ACC112 (cell line): ENCODE data around the gene AIMP1.

Experiments
- H2AFZ ChIP-seq: fragments of 200-600 bp; sonication (generic); one replicate; pipeline ENCODE4 v1.6.0; 2017; ENCODE audit warnings: antibody characterized with exemption, low read length; ENCODE audit not compliant: unreplicated experiment
- H3K27ac ChIP-seq: fragments of 200-600 bp; sonication (generic); 2 replicates; pipeline ENCODE4 v1.5.1; 2014; ENCODE audit warnings: low read depth, mild to moderate bottlenecking, antibody characterized with exemption, low read length, moderate library complexity
- H3K27me3 ChIP-seq: fragments of 200-600 bp; sonication (generic); 2 replicates; pipeline ENCODE4 v1.6.1; 2014; ENCODE audit warnings: mild to moderate bottlenecking, antibody characterized with exemption, low read length, moderate library complexity, mixed read lengths; ENCODE audit not compliant: insufficient read depth
- H3K36me3 ChIP-seq: fragments of 200-600 bp; sonication (generic); 2 replicates; pipeline ENCODE4 v1.6.1; 2016; ENCODE audit warnings: mild to moderate bottlenecking, antibody characterized with exemption, low read length, moderate library complexity, mixed read lengths; ENCODE audit not compliant: insufficient read depth
- H3K4me1 ChIP-seq: fragments of 200-600 bp; sonication (generic); one replicate; pipeline ENCODE4 v1.6.1; 2016; ENCODE audit warnings: low read length, mixed read lengths; ENCODE audit not compliant: insufficient read depth, unreplicated experiment, control insufficient read depth
- H3K4me3 ChIP-seq: fragments of 200-600 bp; sonication (generic); 2 replicates; pipeline ENCODE4 v1.5.1; 2014; ENCODE audit warnings: mild to moderate bottlenecking, low read depth, low read length
- H3K79me2 ChIP-seq: fragments of 200-600 bp; sonication (generic); one replicate; pipeline ENCODE4 v1.6.0; 2016; ENCODE audit warnings: low read length; ENCODE audit not compliant: control insufficient read depth, unreplicated experiment, insufficient read depth

AIMP1 gene

GRCh38 chr4:106344647-106344970, 28.3 kb downstream of the AIMP1 start:
- Histone ChIP-seq H3K36me3 (peaks cover 27% of the 10 kb centered on the region), H3K4me3 (no peak overlapping the region; the same call in 1 of the 2 replicates), H3K27ac (peak overlapping the region; percentile 29; the same call in 1 of the 2 replicates), H3K4me1 (peaks cover 16% of the 10 kb centered on the region), H2AFZ (no peak overlapping the region), H3K27me3 (no peaks in the 10 kb centered on the region), H3K79me2 (peaks cover 32% of the 10 kb centered on the region)

- Histone ChIP-seq H3K4me1 (peaks cover 16% of the 10 kb centered on the region), H3K79me2 (peaks cover 25% of the 10 kb centered on the region), H3K4me3 (no peak overlapping the region), H3K27ac (no peak overlapping the region), H2AFZ (no peak overlapping the region), H3K36me3 (peaks cover 14% of the 10 kb centered on the region), H3K27me3 (no peaks in the 10 kb centered on the region)
Measured at GRCh38 chr4:106347167-106347566, 30.8 kb downstream of the AIMP1 start.

- H3K36me3 ChIP-seq, result peaks cover 14% of the 10 kb centered on the region
- no peaks in the 10 kb centered on the region for H3K79me2 ChIP-seq
- no peak overlapping the region for H3K27ac ChIP-seq
- H3K4me1 ChIP-seq, result no peaks in the 10 kb centered on the region
- H3K4me3 ChIP-seq, result no peak overlapping the region
- H3K27me3 ChIP-seq, result no peaks in the 10 kb centered on the region
- no peak overlapping the region for H2AFZ ChIP-seq
Measured at GRCh38 chr4:106351016-106351415, 34.7 kb downstream of the AIMP1 start.

DNA sequence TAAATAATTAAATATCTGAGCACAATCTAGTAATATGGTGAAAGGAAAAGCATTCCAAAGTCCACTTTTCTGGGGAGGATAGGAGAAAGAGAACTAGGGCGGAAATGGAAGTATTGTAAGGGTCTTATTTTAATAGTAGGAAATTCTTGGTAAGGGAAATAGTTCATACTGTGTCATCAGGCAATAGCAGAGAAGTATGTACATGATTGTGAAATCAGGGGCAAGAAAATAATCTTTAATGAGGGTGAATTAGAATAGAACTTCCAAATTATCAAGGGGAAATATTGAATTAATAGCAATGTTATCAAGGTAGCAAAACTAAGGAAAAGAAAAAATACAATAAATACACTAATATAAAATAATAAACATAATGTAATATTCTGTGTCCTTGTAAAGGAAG, 37.4 kb downstream of the AIMP1 start:
- no peaks in the 10 kb centered on the region for H3K79me2 ChIP-seq
- no peak overlapping the region for H2AFZ ChIP-seq
- no peak overlapping the region for H3K27ac ChIP-seq
- H3K4me1 ChIP-seq, result peaks cover 4% of the 10 kb centered on the region
- H3K27me3 ChIP-seq, result no peaks in the 10 kb centered on the region
- peaks cover under 1% of the 10 kb centered on the region for H3K36me3 ChIP-seq
- no peak overlapping the region for H3K4me3 ChIP-seq

GRCh38 chr4:106355193-106355592, 38.8 kb downstream of the AIMP1 start:
- Histone ChIP-seq H3K27me3 (no peaks in the 10 kb centered on the region), H2AFZ (peak overlapping the region; percentile 53), H3K4me1 (peaks cover 11% of the 10 kb centered on the region), H3K4me3 (peak overlapping the region; percentile 68), H3K36me3 (no peaks in the 10 kb centered on the region), H3K79me2 (no peaks in the 10 kb centered on the region), H3K27ac (no peak overlapping the region)

DNA sequence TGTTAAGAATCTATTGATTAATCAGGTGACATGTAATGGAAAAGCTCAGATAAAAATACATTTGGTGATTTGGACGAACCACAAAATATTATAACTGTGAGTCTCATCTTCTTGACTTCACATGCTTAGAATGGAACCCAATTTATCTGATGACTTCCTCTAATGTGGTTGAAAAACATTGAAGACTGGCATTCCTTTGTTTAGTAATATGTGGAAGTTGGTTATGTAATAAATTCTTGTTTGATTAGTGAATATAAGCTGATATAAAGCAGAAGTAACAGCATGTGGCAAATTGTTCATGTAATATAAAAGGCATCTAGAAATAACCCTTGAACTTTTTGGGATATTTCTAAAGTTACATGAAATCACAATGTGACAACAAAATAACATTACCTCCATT, 42.5 kb downstream of the AIMP1 start:
- no peak overlapping the region for H3K4me3 ChIP-seq
- no peak overlapping the region for H2AFZ ChIP-seq
- no peaks in the 10 kb centered on the region for H3K79me2 ChIP-seq
- H3K36me3 ChIP-seq, result no peaks in the 10 kb centered on the region
- peaks cover 11% of the 10 kb centered on the region for H3K4me1 ChIP-seq
- H3K27ac ChIP-seq, result peak overlapping the region; percentile 35
- no peaks in the 10 kb centered on the region for H3K27me3 ChIP-seq

GRCh38 chr4:106362086-106362825, 45.9 kb downstream of the AIMP1 start:
- no peaks in the 10 kb centered on the region for H3K27me3 ChIP-seq

DNA sequence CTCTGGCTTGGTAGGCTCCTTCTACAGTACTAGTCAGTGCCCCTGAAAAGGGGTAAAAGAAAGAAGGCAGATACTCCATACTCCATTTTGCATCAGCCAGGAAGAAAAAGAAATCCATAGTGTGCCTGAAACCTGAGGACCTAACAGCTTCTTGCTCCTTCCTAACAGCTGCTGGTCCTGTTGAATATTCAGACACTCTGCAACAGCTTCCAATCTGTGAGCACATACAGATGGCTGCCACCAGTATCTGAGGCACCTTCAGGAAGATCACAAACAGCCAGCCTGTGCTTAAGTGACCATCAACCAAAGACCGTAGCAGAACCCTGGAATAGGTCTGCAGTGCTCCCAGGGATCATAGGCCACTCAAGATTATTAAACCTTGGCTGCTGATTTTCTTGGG, 47.9 kb downstream of the AIMP1 start:
- Histone ChIP-seq H3K27ac (no peak overlapping the region), H3K79me2 (no peaks in the 10 kb centered on the region), H3K36me3 (no peaks in the 10 kb centered on the region), H3K27me3 (no peaks in the 10 kb centered on the region), H3K4me3 (no peak overlapping the region), H2AFZ (no peak overlapping the region), H3K4me1 (peaks cover 21% of the 10 kb centered on the region)

More at GRCh38 chr4:106362086-106362825, 45.9 kb downstream of the AIMP1 start:
- Histone ChIP-seq H3K4me3 (no peak overlapping the region), H2AFZ (no peak overlapping the region), H3K36me3 (no peaks in the 10 kb centered on the region), H3K79me2 (no peaks in the 10 kb centered on the region), H3K27ac (no peak overlapping the region), H3K4me1 (peaks cover 29% of the 10 kb centered on the region)

DNA sequence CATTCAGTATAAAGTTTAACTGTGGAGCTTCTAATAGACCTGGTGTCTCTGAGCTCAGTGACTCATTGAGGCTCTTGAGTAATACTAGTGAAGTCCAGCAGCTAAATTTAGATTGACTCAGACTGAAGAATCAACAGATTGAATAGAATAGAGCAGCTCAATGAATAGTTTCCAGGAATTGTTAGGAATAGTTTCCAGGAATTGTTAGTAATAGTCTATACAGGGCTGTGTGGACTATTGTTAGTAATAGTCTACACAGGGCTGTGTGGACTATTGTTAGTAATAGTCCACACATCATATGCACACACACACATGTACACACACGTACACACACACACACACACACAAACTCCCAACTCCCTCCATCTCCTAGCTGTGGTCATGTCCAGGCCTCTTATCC, 49.3 kb downstream of the AIMP1 start:
- H3K79me2 ChIP-seq, result no peaks in the 10 kb centered on the region
- H3K4me1 ChIP-seq, result peaks cover 27% of the 10 kb centered on the region
- peak overlapping the region; percentile 30; the same call in 1 of the 2 replicates for H3K4me3 ChIP-seq
- H2AFZ ChIP-seq, result no peak overlapping the region
- peak overlapping the region; percentile 61 for H3K27ac ChIP-seq
- H3K36me3 ChIP-seq, result no peaks in the 10 kb centered on the region
- H3K27me3 ChIP-seq, result no peaks in the 10 kb centered on the region

DNA sequence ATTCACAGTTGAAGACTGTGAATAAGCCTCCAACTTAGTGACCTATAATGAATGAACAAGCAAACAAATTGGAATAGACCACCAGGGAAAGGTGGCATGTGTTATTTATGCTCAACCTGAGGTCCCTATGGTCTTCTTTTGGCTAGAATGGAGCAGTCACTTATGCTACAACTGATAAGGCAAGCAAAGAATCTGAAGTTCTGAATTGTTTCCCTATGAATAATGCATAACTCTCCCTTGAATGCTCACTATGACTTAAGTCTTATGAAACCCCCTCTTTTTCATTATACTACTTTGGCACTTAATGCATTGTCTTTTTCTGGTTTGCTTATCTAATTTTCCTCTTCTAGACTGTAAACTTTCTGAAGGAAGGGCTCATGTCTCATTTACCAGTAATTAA, 49.7 kb downstream of the AIMP1 start:
- Histone ChIP-seq H3K27me3 (no peaks in the 10 kb centered on the region), H3K27ac (peak overlapping the region; percentile 61), H3K4me1 (peaks cover 27% of the 10 kb centered on the region), H3K36me3 (no peaks in the 10 kb centered on the region), H3K79me2 (no peaks in the 10 kb centered on the region), H2AFZ (no peak overlapping the region), H3K4me3 (peak overlapping the region; percentile 30; the same call in 1 of the 2 replicates)

DNA sequence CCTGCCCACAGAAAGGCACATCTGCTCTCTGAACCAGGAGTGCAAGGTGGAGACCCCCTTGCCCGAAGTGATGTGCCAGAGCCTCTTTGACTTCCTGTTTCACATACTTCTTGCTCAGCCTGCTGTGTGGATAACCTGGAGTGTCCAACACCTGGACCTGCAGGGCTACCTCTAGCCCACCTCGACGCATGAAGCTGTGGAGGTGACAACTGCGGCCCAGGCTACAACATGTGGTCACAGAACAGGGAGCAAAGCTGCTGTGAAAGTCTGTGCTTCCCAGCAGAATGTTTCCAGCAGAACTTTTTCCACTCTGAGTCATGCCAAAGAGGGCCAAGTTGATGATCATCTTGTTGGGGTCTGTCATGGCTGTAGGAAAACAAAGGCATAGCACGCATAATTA, 50.7 kb downstream of the AIMP1 start:
- H3K79me2 ChIP-seq, result no peaks in the 10 kb centered on the region
- no peaks in the 10 kb centered on the region for H3K27me3 ChIP-seq
- no peak overlapping the region for H3K27ac ChIP-seq
- peaks cover 27% of the 10 kb centered on the region for H3K4me1 ChIP-seq
- H2AFZ ChIP-seq, result no peak overlapping the region
- no peak overlapping the region for H3K4me3 ChIP-seq
- no peaks in the 10 kb centered on the region for H3K36me3 ChIP-seq
